ENCODE measurements around the gene TENM3. TPM values are rescaled to one million over a fixed set of nuclear protein-coding genes. Genes with fewer than 3 reads are reported as not detected.

Gene TENM3
- total RNA-seq, result 6.0 and 6.6 TPM in 2 replicates

GRCh38 chr4:182243204-182243603 lies at the start of gene TENM3:
TENM3 (plus strand) TSS chr4:182243402; CDS start chr4:182324021, 80,619 bp downstream.

